HFF-Myc (cell line): ENCODE data around the gene TTLL5.
A peak's percentile ranks its signal among the peaks of the same experiment; 100 is the strongest.

ENCODE experiments used
- DNase-seq: peaks from one replicate; pipeline ENCODE4 v3.0.0-alpha.2; 2011; ENCODE audit warnings: low read depth; ENCODE audit errors: extremely low read depth
- H3K4me3 ChIP-seq: replicated peaks from 2 replicates; pipeline ENCODE4 v1.5.1; 2011; ENCODE audit warnings: low read depth, mild to moderate bottlenecking, control low read depth, low read length
- CTCF ChIP-seq: IDR thresholded peaks from 2 replicates; pipeline ENCODE4 v1.5.1; 2012; ENCODE audit warnings: mild to moderate bottlenecking, low read depth, low read length, control low read depth; ENCODE audit errors: missing control alignments

The TTLL5 gene

GRCh38 chr14:75827331-75827730, 166.3 kb downstream of the TTLL5 start:
- DNase-seq = no peak
- no peak for TF ChIP-seq CTCF
- H3K4me3 ChIP-seq = no peak overlapping the region

GRCh38 chr14:75829316-75829715, 168.3 kb downstream of the TTLL5 start:
- DNase-seq = no peak
- H3K4me3 ChIP-seq = no peak overlapping the region
- no peak for TF ChIP-seq CTCF

- no peak for TF ChIP-seq CTCF
- DNase-seq = peak; percentile 83
- H3K4me3 ChIP-seq = no peak overlapping the region
Measured at GRCh38 chr14:75831455-75831854, 170.4 kb downstream of the TTLL5 start.

GRCh38 chr14:75831952-75832351, 170.9 kb downstream of the TTLL5 start:
- no peak overlapping the region for H3K4me3 ChIP-seq
- TF ChIP-seq CTCF = no peak
- no peak for DNase-seq

GRCh38 chr14:75832621-75833297, 171.7 kb downstream of the TTLL5 start:
- TF ChIP-seq CTCF = no peak
- DNase-seq = no peak
- H3K4me3 ChIP-seq = no peak overlapping the region

GRCh38 chr14:75833326-75834020, 172.4 kb downstream of the TTLL5 start:
- no peak overlapping the region for H3K4me3 ChIP-seq
- DNase-seq = no peak
- TF ChIP-seq CTCF = no peak
